GM12801 (cell line): ENCODE data around the gene CTTNBP2NL.

ENCODE experiments used
- TF ChIP-seq, protein P1 (sequence below): IDR thresholded peaks from one replicate; pipeline ENCODE4 v1.5.1; 2011; ENCODE audit warnings: control low read depth; ENCODE audit not compliant: insufficient read length; ENCODE audit errors: extremely low read depth

The CTTNBP2NL gene

DNA sequence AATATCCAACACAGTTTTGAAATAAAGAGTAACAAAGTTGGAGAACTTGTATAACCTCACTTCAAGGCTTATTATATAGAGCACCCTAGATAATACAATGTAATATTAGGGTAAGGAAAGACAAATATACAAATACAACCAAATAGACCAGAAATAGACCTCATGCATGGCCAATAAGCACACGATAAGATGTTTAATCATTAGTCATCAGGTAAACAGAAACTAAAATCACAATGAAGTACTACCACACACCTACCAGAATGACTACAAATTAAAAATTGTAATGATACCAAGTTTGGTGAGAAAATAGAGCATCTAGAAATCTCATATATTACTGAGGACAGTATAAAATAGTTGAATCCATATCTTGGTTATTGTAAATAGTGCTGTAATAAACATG lies 20.3 kb upstream of the CTTNBP2NL start:
- TF ChIP-seq, protein P1, sequence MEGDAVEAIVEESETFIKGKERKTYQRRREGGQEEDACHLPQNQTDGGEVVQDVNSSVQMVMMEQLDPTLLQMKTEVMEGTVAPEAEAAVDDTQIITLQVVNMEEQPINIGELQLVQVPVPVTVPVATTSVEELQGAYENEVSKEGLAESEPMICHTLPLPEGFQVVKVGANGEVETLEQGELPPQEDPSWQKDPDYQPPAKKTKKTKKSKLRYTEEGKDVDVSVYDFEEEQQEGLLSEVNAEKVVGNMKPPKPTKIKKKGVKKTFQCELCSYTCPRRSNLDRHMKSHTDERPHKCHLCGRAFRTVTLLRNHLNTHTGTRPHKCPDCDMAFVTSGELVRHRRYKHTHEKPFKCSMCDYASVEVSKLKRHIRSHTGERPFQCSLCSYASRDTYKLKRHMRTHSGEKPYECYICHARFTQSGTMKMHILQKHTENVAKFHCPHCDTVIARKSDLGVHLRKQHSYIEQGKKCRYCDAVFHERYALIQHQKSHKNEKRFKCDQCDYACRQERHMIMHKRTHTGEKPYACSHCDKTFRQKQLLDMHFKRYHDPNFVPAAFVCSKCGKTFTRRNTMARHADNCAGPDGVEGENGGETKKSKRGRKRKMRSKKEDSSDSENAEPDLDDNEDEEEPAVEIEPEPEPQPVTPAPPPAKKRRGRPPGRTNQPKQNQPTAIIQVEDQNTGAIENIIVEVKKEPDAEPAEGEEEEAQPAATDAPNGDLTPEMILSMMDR: no peak

DNA sequence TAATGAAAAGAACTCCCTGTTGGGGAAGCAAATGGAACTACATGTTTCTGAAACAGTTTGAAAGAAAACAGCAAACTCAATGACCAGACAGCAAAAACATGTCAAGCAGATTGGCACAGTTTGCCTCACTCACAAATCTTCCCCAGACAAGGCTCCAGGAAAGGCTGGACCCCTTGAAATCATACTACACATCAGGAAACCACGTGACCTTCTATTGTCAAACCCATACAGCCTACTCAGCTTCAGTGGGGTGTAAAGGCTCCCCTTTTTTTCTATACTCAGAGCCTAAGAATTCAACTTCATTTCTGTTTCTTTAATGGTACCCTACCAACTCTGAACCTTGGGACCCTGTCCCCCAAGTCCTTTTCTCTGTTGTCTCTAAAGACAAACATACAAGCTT lies 15.7 kb upstream of the CTTNBP2NL start:
- TF ChIP-seq, protein P1: no peak

DNA sequence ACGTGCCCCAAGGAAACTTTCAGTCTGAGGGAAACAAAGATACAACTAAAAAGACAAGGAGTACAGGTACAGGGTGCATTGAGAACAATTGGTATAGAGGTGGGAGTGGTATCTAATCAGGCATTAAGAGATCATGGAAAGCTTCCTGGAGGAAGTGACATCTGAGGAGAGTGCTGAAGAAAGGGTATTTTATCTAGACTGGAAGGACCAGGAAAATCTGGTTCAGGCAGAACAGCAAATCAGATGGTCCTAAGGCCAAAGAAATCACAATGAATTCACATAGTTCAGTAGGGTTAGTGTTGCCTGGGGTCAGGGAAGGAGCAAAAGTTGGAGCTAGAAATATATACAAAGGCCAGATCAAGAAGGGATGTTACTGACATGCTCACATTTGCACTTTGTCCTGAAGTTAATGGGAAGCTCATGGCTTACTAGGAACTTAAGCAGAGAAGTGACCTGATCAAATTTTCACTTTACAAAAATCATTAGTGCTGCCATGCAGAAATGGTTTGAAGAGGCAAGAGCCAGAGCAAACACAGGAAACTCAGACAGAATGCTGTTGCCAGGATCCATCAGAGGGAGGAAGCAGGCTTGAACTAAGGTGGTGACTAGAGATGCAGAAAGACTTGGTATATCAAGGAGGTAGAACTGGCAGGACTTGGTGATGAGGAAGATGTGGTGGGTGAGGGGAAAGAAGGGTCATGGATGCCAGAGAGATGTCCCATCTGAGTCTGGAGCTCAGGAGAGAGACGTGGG lies 14.5 kb upstream of the CTTNBP2NL start:
- TF ChIP-seq, protein P1: no peak

DNA sequence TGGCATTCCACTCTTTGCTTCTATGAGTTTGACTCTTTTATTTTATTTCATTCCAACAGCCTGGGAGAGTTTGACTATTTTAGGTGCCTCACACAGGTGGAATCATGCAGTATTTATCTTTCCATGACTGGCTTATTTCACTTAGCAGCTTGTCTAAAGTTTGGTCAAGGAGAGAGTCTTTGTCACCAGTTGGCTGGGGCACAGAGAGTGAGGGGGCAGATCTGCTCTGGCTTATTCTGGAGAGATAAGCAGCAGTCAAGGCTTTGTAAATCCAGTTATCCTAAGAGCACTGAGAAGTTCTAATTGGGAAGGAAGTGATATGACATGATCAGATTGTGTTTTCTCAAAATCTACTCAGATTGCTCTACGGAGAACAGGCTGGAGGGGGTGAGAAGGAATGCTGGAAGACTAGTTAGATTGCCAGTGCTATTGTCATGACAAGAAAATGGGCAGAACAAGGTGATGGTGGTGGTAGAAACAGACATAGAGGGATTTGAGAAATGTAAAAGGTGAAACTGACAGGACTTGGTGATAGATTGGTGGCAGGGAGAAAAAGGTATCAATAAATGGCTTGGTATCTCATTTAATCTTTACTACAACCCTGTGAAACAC lies 12.1 kb upstream of the CTTNBP2NL start:
- TF ChIP-seq, protein P1: no peak

DNA sequence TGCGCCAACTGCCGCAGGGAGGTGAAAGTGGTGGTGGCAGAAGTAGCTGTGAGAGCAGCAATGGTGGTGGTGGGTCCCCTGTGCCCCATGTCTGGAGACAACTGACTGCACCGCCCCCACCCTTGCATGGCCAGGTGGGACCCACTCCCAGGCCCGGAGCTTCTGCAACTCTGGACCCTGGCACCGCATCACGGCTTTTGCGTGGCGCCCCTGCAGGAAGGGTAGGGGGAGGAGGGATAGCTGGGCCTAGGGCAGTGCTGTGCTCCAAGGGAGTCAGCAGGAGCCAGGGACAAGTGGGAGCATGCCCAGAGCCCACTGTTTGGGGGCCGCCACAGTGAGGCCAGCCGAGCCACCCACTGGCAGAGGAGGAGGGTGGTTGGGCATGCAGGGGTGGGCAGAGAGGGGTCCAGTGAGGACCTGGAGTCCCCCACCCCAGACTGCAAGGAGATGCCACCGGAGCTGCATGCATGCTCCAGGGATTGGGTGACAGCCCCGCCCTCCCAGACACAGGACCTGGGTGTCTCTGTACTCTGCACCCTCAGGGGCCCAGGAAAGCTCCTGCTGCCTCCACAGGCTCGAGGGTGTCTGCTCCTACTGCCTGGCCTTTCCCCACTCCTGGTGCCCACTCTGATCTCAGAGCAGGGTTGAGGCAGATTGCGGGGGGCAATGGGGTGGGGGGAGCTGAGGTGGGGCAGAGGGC lies 9.8 kb upstream of the CTTNBP2NL start:
- TF ChIP-seq, protein P1: no peak

DNA sequence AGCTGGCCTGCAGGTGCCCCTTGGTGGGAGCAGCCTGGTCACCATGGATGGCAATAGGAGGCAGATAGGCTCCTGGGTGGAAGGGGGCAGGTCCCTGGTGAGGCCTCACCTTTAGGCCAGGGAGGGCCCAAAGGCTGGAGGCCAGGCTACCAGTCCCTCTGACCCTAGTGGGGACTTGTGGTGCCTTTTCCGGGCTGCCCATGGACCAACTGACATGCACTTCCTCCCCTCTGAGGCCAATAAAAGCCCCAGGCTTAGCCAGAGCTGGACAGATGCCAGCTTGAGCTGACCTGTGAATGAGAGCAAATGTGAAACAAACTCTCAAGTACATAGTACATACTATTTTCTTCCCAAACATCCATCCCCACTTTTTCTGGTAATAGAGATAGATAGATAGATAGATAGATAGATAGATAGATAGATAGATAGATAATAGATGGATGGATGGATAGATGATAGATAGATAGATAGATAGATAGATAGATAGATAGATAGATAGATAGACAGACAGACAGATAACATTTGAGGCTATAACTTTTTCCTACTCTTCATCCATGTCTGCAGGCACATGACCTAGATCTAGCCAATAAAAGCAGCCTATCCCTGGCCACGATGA lies 9.2 kb upstream of the CTTNBP2NL start:
- TF ChIP-seq, protein P1: no peak

DNA sequence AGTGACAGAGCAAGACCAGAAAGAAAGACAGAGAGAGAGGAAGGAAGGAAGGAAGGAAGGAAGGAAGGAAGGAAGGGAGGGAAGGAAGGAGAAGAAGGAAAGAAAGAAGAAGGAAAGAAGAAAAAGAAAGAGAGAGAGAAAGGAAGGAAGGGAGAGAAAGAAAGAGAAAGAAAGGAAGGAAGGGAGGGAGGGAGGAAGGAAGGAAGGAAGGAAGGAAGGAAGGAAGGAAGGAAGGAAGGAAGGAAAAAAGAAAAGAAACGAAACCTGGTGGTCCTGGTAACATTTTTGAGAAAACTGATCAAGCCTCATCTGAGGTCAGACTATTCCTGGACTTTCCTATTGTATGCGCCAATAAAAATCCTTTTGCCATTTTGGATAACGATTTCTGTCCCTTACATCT lies 8.2 kb upstream of the CTTNBP2NL start:
- TF ChIP-seq, protein P1: no peak
